ENCODE data around the gene PEX10.
"Not testable (repeated sequence)": the region's sequence is repeated elsewhere in the genome, so short reads cannot be mapped to it uniquely, and the experiment has no call there.

The PEX10 gene

DNA sequence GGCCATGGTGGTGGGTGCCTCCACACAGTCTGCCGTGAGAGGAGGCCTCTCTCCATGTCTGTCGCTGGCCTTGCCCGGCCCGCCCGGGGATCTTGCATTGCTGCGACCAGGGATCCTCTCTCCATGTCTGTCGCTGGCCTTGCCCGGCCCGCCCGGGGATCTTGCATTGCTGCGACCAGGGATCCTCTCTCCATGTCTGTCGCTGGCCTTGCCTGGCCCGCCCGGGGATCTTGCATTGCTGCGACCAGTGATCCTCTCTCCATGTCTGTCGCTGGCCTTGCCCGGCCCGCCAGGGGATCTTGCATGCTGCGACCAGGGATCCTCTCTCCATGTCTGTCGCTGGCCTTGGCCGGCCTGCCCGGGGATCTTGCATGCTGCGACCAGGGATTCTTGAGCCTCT is 28.0 kb upstream of the PEX10 start:
- not testable (repeated sequence) for H3K4me3 ChIP-seq (ENCODE audit: low read depth, low read length); H3K9ac ChIP-seq (ENCODE audit: low read depth, low read length); H3K36me3 ChIP-seq (ENCODE audit: control insufficient read depth, insufficient read depth, low read length); H3K4me1 ChIP-seq (ENCODE audit: control insufficient read depth, insufficient read depth, low read length); H3K9me3 ChIP-seq (ENCODE audit: control insufficient read depth, insufficient read depth, low read length)
- peaks cover 20% of the 10 kb centered on the region for H3K27me3 ChIP-seq (ENCODE audit: control insufficient read depth, insufficient read depth, low read length)

DNA sequence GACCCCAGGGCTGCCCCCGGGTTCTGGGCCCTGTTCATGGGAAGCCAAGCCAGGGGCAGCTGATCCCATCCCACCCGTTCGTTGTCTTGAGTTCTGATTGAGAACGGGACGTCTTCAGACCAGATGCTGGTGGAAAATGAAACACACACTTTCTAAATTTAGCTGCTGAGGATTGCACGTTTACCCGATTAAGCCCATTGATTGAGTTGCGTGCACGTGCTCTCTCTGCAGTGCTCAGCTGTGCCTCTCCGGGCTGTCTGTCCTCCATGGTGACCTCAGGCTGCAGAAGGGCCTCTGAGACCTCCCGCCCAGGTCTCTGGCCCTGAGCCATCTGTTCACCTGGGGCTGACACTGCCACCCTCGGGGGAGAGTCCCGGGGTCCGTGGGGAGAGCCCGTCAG is 27.0 kb upstream of the PEX10 start:
- H3K36me3 ChIP-seq (ENCODE audit: control insufficient read depth, insufficient read depth, low read length): no peaks in the 10 kb centered on the region
- H3K4me3 ChIP-seq (ENCODE audit: low read depth, low read length): no peak overlapping the region
- peaks cover 14% of the 10 kb centered on the region for H3K27me3 ChIP-seq (ENCODE audit: control insufficient read depth, insufficient read depth, low read length)
- no peaks in the 10 kb centered on the region for H3K4me1 ChIP-seq (ENCODE audit: control insufficient read depth, insufficient read depth, low read length)
- H3K9ac ChIP-seq (ENCODE audit: low read depth, low read length): no peak overlapping the region
- H3K9me3 ChIP-seq (ENCODE audit: control insufficient read depth, insufficient read depth, low read length): no peaks in the 10 kb centered on the region

DNA sequence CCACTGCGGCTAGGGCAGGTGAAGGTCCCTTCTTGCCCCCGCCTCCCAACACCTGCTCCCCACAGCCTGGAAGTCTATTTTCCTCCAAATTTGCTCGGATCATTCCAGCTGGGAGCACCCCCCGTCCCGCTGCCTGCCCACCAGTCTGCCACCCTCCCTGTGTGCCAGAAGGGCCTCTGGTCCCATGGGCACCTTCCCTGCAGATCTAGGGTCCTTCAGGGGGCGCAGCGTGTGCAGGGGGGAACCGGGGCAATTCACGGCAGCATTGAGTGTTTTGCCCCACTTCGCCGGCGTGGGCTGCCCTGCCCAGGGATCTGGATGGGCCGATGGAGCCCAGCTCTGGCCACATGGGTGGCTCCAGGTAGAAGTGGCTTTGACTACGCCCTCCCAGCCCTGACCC is 26.3 kb upstream of the PEX10 start:
- Histone ChIP-seq H3K4me3 (ENCODE audit: low read depth, low read length) (no peak overlapping the region), H3K27me3 (ENCODE audit: control insufficient read depth, insufficient read depth, low read length) (peaks cover 10% of the 10 kb centered on the region), H3K9me3 (ENCODE audit: control insufficient read depth, insufficient read depth, low read length) (no peaks in the 10 kb centered on the region), H3K9ac (ENCODE audit: low read depth, low read length) (no peak overlapping the region), H3K36me3 (ENCODE audit: control insufficient read depth, insufficient read depth, low read length) (no peaks in the 10 kb centered on the region), H3K4me1 (ENCODE audit: control insufficient read depth, insufficient read depth, low read length) (no peaks in the 10 kb centered on the region)

DNA sequence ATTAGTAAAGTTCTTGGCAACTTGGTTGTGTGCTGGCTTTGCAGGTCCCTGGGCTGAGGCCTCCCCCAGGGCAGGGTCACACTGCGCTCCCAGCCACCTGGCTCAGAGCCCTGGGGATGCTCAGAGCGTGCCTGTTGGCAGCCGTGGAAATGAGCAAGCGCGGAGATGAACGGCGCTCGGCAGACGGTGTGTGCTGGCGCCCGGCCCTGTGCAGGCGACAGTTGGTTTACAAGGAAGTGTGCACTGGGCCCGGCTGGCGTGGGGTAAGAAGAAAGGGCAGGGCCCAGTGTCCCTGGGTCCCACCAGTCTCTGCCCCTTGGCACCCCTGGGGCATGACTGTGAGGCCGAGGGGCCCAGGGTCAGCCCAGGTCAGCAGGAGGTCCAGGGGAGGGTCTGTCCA is 25.7 kb upstream of the PEX10 start:
- peaks cover 9% of the 10 kb centered on the region for H3K27me3 ChIP-seq (ENCODE audit: control insufficient read depth, insufficient read depth, low read length)
- no peaks in the 10 kb centered on the region for H3K4me1 ChIP-seq (ENCODE audit: control insufficient read depth, insufficient read depth, low read length)
- H3K9ac ChIP-seq (ENCODE audit: low read depth, low read length): no peak overlapping the region
- no peaks in the 10 kb centered on the region for H3K36me3 ChIP-seq (ENCODE audit: control insufficient read depth, insufficient read depth, low read length)
- no peaks in the 10 kb centered on the region for H3K9me3 ChIP-seq (ENCODE audit: control insufficient read depth, insufficient read depth, low read length)
- H3K4me3 ChIP-seq (ENCODE audit: low read depth, low read length): no peak overlapping the region

DNA sequence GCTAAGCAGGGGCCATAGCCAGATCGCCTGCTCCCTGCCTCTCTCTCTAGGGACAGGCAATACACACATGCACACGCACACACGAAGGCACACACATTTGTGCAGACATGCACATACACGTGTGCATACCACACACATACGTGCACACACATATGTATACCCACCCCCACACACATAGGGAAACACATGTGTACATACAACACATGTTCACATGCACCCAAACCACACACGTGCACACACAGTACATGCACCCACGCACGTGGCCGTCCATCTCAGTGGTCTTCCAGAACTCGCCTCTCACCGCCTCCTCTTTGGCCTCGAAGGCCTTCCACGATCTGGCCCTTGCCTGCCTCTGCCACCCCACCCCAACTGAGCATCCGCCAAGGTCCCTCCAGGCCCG is 25.3 kb upstream of the PEX10 start:
- Histone ChIP-seq H3K4me3 (ENCODE audit: low read depth, low read length) (no peak overlapping the region), H3K4me1 (ENCODE audit: control insufficient read depth, insufficient read depth, low read length) (no peaks in the 10 kb centered on the region), H3K36me3 (ENCODE audit: control insufficient read depth, insufficient read depth, low read length) (no peaks in the 10 kb centered on the region), H3K27me3 (ENCODE audit: control insufficient read depth, insufficient read depth, low read length) (peaks cover 5% of the 10 kb centered on the region), H3K9ac (ENCODE audit: low read depth, low read length) (no peak overlapping the region), H3K9me3 (ENCODE audit: control insufficient read depth, insufficient read depth, low read length) (no peaks in the 10 kb centered on the region)

DNA sequence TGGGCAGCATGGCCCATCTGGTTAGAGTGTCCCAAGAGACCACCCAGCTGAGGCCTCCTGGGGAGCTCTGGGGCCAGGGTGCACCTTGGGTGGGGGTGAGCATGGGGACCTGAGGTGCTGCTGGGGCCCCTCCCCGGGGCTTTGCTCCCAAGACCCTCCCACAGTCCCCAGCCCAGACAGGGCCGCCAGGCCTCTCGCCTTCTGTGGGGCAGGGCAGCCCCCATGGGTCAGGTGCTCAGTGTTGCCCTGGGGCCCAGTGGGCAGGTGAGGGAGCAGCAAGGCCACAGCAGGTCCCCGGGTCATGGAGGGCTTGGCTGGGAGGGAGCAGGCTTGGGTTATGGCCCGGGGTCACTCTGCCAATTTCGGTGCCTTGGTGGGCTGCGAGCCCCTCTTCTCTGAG is 24.5 kb upstream of the PEX10 start:
- Histone ChIP-seq H3K9ac (ENCODE audit: low read depth, low read length) (no peak overlapping the region), H3K36me3 (ENCODE audit: control insufficient read depth, insufficient read depth, low read length) (no peaks in the 10 kb centered on the region), H3K4me1 (ENCODE audit: control insufficient read depth, insufficient read depth, low read length) (no peaks in the 10 kb centered on the region), H3K4me3 (ENCODE audit: low read depth, low read length) (no peak overlapping the region), H3K9me3 (ENCODE audit: control insufficient read depth, insufficient read depth, low read length) (no peaks in the 10 kb centered on the region), H3K27me3 (ENCODE audit: control insufficient read depth, insufficient read depth, low read length) (no peaks in the 10 kb centered on the region)

DNA sequence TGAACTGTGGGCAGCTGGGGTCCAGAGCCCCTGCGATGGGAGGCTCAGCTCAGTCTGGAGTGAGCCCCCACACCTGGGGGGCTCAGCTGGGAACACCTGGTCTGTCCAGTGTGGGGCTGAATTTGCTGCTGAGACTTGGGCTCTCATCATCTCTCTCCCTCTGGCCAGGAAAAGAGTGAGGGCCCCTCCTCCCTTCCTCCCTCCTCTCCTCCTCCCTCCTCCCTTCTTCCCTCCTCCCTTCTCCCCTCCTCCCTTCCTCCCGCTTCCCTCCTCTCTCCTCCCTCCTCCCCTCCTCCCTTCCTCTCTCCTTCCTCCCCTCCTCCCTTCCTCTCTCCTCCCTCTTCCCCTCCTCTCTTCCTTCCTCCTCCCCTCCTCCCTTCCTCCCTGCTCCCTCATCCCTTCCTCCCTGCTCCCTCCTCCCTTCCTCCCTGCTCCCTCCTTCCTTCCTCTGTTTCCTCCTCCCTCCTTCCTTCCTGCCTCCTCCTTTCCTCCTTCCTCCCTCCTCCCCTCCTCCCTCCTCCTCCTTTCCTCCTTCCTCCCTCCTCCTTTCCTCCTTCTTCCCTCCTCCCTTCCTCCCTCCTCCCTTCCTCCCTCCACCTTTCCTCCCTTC is 23.5 kb upstream of the PEX10 start:
- no peak overlapping the region for H3K9ac ChIP-seq (ENCODE audit: low read depth, low read length)
- no peak overlapping the region for H3K4me3 ChIP-seq (ENCODE audit: low read depth, low read length)
- no peaks in the 10 kb centered on the region for H3K36me3 ChIP-seq (ENCODE audit: control insufficient read depth, insufficient read depth, low read length)
- no peaks in the 10 kb centered on the region for H3K4me1 ChIP-seq (ENCODE audit: control insufficient read depth, insufficient read depth, low read length)
- H3K9me3 ChIP-seq (ENCODE audit: control insufficient read depth, insufficient read depth, low read length): no peaks in the 10 kb centered on the region
- H3K27me3 ChIP-seq (ENCODE audit: control insufficient read depth, insufficient read depth, low read length): no peaks in the 10 kb centered on the region

DNA sequence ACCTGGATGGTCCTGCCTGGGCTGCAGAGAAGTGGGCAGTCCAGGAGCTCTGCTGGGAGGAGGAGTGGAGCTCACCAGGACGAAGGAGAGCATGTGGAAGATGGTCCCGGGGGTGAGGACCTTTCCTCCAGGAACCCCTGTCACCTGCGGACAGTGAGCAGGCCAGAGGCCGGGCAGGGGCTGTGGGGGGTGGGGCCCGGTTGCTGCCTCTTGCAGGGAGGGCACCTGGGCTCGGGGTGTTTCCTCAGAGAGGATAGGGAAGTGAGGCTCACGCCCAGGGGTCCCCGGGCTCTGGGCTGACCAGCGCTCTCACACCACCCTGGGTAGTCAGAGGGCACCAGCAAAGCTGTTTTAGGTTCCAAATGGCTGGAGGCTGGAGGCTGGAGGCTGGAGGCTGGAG is 22.7 kb upstream of the PEX10 start:
- no peak overlapping the region for H3K9ac ChIP-seq (ENCODE audit: low read depth, low read length)
- H3K27me3 ChIP-seq (ENCODE audit: control insufficient read depth, insufficient read depth, low read length): no peaks in the 10 kb centered on the region
- no peaks in the 10 kb centered on the region for H3K9me3 ChIP-seq (ENCODE audit: control insufficient read depth, insufficient read depth, low read length)
- no peaks in the 10 kb centered on the region for H3K36me3 ChIP-seq (ENCODE audit: control insufficient read depth, insufficient read depth, low read length)
- H3K4me3 ChIP-seq (ENCODE audit: low read depth, low read length): no peak overlapping the region
- H3K4me1 ChIP-seq (ENCODE audit: control insufficient read depth, insufficient read depth, low read length): no peaks in the 10 kb centered on the region

DNA sequence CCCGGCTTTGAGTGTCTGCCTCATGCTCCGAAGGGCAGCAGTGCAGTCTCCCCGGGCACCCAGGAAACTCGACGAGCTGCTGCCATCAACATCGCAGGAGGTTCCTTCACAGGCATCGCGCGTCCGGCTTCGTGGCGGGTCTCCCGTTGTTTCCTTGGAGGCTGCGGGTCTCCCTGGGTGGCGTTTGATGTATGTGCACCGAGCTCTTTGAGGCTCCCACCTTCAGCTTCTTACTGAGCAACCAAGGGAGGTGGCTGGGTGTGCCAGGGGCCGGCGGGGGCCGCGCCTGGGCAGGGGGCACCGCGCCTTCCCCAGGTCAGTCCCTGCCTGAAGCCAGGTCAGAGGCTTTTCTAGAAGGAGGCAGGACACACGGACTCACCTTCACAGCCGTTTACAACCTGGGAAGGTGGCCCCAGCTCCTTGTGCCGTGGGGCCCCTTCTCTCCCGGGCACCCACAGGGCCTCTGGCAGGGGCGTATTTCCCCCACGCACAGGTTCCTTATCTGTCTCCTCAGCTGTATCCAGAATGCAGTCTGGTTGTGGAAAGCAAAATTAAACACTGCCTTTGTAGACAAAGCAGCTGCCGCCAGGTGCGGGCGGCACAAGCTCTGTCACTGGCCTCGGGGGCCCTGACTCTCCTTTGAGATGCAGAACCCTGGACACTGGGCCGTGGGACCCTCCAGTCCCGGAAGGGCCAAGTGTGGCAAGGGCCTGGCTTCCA is 21.7 kb upstream of the PEX10 start:
- no peaks in the 10 kb centered on the region for H3K27me3 ChIP-seq (ENCODE audit: control insufficient read depth, insufficient read depth, low read length)
- no peaks in the 10 kb centered on the region for H3K36me3 ChIP-seq (ENCODE audit: control insufficient read depth, insufficient read depth, low read length)
- H3K4me3 ChIP-seq (ENCODE audit: low read depth, low read length): no peak overlapping the region

DNA sequence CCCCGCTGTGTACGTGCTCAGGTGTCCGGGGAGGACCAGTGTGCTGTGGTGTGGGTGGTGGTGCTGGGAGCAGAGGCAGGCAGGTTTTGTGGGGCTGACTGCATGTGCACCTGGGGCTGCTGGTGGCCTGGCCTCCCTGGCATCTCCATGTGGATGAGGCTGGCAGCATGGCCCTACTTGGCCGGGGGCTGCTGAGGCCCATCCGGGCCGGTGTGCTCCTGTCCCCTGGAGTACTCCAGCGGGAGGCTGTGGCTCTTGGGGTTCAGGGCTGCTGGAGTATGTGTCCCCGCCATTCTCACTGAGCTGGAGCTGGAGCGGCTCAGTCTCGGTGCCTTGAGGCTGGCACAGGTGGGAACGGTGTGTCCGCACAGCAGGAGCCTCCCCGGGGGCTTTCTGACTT is 20.8 kb upstream of the PEX10 start:
- H3K9me3 ChIP-seq (ENCODE audit: control insufficient read depth, insufficient read depth, low read length): no peaks in the 10 kb centered on the region

More for the DNA sequence above, 21.7 kb upstream of the PEX10 start:
- H3K9ac ChIP-seq (ENCODE audit: low read depth, low read length): no peak overlapping the region
- no peaks in the 10 kb centered on the region for H3K4me1 ChIP-seq (ENCODE audit: control insufficient read depth, insufficient read depth, low read length)
- H3K9me3 ChIP-seq (ENCODE audit: control insufficient read depth, insufficient read depth, low read length): no peaks in the 10 kb centered on the region

DNA sequence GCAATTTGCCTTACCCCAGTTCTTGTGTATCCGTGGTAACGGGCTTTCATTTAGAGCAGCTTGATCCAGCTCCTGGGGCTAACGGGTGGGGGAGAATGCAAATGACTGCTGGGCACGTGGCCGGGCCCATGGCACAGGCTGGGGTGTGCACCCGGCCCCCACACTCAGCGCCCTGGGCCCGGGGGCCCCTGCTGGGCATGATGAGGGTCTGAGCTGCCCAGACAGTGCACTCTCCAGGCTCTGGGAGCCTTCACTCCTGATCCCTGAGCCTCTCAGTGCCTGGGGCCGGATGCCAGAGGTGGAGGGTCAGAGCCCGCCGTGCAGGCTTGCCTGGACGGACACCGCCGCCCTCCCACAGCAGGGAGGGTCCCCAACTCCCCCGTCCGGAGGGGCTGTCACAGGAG is 20.1 kb upstream of the PEX10 start:
- Histone ChIP-seq H3K9me3 (ENCODE audit: control insufficient read depth, insufficient read depth, low read length) (no peaks in the 10 kb centered on the region), H3K27me3 (ENCODE audit: control insufficient read depth, insufficient read depth, low read length) (no peaks in the 10 kb centered on the region), H3K4me1 (ENCODE audit: control insufficient read depth, insufficient read depth, low read length) (no peaks in the 10 kb centered on the region), H3K36me3 (ENCODE audit: control insufficient read depth, insufficient read depth, low read length) (no peaks in the 10 kb centered on the region), H3K4me3 (ENCODE audit: low read depth, low read length) (no peak overlapping the region), H3K9ac (ENCODE audit: low read depth, low read length) (no peak overlapping the region)

More for the DNA sequence above, 20.8 kb upstream of the PEX10 start:
- H3K27me3 ChIP-seq (ENCODE audit: control insufficient read depth, insufficient read depth, low read length): no peaks in the 10 kb centered on the region
- H3K4me3 ChIP-seq (ENCODE audit: low read depth, low read length): no peak overlapping the region
- no peak overlapping the region for H3K9ac ChIP-seq (ENCODE audit: low read depth, low read length)
- H3K4me1 ChIP-seq (ENCODE audit: control insufficient read depth, insufficient read depth, low read length): no peaks in the 10 kb centered on the region
- H3K36me3 ChIP-seq (ENCODE audit: control insufficient read depth, insufficient read depth, low read length): no peaks in the 10 kb centered on the region

DNA sequence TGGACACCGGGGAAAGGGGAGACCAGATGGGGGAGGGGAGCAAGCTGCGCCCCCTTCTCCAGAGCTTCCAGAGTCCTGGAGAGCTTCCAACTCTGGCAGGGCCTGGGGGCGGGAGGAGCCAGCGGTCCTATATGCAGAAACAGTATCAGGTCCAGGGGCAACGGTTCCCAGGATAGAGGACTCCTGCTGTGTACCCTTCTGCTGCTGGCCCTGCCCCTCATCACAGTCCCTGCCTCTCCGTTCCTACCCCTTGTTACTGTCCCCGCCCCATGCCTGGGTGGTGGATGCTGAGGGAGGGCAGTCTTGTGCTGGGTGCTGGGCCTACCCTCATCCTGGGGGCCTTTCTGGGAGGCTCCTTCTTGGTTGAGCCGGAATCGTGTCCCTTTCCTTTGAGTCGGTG is 19.2 kb upstream of the PEX10 start:
- Histone ChIP-seq H3K9me3 (ENCODE audit: control insufficient read depth, insufficient read depth, low read length) (no peaks in the 10 kb centered on the region), H3K27me3 (ENCODE audit: control insufficient read depth, insufficient read depth, low read length) (no peaks in the 10 kb centered on the region), H3K9ac (ENCODE audit: low read depth, low read length) (no peak overlapping the region), H3K4me3 (ENCODE audit: low read depth, low read length) (no peak overlapping the region), H3K36me3 (ENCODE audit: control insufficient read depth, insufficient read depth, low read length) (no peaks in the 10 kb centered on the region), H3K4me1 (ENCODE audit: control insufficient read depth, insufficient read depth, low read length) (no peaks in the 10 kb centered on the region)
